ENCODE results near the gene RAP1GAP.

RAP1GAP gene

DNA sequence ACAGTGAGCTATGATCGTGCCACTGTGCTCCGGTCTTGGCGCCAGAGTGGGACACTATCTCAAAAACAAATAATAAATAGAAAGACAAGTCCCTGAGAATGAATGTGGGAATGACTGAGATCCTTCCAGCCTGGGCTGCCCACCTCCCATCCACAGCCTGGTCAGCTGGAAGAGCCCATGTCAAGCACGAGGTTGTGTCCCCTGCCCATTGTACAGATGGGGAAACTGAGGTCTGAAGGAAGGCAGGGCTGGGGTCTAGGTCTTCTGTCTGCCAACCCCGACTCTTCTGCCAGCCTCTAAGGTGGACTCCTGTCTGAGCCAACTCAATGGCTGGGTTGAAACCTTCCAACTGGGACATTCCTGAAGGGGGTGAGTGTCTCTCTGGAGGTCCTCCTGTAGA is 79.5 kb downstream of the RAP1GAP start:
- DNase-seq = no peak

DNA sequence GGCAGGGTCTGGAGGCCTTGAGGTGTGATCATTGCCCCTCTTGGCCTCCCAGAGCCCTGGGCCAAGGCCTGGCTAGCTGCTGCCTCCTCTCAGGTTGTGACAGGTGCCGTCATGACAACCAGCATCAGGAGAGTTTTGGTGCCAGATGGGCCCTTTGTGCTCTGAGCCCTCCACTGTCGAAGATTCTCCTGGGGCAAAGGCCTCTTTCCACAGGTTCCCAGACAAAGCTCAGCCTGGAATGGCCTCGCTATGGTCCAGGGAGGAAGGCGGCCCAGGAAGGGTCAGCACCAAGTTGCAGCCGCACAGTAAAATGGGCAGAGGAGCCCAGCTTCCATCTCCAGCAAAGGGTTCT is 81.6 kb downstream of the RAP1GAP start:
- no peak for DNase-seq

DNA sequence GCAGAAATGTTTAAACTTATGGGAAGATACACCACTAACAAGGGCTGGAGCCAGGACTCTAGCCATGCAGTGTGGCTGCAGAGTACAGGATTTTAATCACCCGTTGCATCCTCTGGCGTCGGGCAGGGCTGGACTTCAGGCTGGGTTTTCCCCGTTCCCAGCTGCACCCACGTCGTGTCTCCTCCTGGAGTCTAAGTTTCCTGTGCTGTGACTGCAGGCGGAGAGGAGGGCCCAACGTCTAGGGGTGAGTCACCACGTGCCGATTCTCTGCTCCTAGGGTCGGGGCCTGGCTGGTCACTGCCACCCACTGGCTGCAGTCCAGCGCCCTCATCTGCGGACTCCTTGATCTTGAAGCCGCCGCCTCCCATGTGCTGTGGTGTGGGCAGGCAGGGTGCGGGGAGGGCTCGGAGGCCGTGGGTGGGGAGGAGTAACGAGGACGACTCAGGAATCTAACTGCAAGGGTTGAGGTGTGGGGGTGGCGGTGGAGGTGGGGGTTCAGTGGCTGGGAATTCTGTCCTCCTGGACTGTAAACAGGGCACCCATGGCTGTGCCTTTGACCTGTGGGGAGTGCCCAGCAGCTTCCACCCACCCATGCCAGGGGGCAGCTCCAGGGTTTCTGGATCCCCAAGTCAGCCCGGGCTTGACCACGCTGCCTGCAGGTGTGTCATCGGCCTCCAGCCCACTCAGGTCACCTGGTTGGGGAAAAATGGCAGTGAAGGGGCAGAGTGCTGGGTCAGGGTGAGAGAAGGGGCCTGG is 82.1 kb downstream of the RAP1GAP start:
- DNase-seq = peak; percentile 94

DNA sequence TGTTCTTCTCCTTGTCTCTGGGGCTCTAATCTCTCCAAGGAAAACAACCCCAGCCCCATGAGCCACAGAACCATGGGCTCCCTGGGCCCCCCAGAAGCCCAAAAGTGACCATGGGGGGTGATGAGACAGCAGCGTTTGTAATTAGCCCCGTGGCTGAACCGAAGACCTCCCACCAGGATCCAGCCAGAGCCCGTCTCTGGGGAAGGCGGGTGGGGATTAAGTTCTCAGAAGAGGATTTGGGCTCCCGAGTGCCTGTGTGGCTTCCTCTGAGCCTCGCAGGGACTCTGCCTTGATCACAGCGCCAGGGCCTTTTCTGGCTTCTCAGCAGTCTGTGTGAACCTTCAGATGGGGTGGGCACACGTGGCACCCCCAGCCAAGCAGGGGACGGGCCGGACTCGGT is 82.9 kb downstream of the RAP1GAP start:
- no peak for DNase-seq

DNA sequence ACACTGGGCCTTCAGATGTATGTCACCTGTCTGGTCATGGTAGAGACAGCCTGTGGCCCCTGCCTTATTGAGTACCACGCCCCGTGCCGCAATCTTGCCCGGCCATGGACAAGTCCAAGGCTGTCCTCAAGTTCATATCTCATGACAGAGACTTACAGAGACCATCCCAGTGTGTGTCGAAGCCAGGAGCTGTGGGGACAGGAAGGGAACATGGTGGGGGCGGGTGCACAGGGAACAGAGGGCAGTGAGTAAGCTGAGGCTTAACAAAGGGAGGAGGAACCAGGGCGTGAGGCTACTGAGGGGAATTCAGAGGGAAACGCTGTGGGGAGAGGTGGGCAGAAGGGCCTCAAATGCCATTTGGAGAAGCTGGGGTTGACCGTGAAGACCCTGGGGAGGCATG is 84.1 kb downstream of the RAP1GAP start:
- no peak for DNase-seq

DNA sequence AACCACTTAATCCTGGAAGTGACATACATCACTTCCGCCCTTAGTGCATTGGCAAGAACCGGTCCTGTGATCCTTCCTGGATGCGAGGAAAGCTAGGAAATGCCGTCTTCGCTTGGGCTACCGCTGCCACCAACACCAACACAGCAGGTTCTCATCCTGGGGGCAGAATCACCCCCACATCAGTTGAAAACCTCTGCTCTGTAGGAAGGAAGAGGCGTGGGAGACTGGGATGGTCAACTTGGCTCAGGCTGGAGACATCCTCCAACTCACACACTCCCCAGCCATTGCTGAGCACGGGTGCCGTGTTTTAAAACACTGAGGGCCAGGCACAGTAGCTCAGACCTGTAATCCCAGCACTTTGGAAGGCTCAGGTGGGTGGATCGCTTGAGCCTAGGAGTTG is 85.1 kb downstream of the RAP1GAP start:
- DNase-seq = no peak

DNA sequence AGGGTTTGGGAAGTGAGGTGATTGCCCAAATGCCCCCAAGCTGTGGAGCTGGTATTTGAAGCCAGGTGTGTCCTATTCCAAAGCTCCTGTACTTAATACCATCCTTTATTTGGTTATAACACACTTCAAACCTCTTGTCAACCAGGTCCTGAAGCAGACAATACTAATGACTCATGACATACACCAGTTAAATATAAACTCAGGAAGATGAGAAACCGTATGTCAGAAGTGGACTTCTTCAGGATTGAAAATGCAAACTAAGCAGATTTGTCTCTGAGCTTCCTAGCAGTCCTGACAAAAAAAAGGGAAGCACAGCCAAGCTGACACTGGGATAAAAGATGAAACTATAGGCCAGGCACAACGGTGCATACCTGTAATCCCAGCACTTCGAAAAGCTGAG is 89.4 kb downstream of the RAP1GAP start:
- DNase-seq = no peak

DNA sequence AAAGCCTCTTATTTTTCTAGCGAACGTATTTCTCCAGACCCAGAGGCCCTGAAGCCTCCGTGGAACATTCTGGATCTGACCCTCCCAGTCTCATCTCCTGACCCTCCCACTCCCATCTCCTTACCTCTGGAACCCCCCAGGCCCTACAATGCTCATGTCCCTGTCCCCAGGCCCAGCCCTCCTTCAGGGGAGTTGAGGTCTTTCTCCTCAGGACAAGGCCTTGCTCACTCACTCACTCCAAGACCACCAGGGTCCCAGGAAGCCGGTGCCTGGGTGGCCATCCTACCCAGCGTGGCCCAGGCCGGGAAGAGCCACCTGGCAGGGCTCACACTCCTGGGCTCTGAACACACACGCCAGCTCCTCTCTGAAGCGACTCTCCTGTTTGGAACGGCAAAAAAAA is 91.2 kb downstream of the RAP1GAP start:
- no peak for DNase-seq

DNA sequence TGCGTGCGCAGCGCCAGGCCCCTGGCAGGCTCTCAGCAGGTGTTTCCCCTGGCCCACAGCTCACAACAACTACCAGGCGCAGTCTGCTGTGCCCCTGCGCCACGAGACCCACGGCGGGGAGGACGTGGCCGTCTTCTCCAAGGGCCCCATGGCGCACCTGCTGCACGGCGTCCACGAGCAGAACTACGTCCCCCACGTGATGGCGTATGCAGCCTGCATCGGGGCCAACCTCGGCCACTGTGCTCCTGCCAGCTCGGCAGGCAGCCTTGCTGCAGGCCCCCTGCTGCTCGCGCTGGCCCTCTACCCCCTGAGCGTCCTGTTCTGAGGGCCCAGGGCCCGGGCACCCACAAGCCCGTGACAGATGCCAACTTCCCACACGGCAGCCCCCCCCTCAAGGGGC is 91.8 kb downstream of the RAP1GAP start:
- no peak for DNase-seq

DNA sequence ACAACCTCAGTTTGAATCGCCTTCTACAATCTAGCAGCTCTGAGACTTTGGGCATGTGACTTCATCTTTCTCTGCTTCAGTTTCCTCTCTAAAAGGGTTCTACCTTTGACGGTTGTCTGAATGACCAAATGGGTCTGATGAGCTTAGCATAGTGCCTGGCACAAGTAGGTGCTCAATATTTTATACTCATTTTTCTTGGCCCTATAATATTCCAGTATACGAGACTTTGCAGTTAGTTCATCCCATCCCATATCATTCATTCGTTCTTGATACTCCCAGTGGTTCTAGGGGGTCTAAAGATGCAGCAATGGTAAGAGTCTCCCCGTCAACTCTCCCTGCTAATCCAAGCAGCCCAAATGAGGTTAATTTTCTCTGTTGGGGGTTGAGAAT is 92.4 kb downstream of the RAP1GAP start:
- no peak for DNase-seq

DNA sequence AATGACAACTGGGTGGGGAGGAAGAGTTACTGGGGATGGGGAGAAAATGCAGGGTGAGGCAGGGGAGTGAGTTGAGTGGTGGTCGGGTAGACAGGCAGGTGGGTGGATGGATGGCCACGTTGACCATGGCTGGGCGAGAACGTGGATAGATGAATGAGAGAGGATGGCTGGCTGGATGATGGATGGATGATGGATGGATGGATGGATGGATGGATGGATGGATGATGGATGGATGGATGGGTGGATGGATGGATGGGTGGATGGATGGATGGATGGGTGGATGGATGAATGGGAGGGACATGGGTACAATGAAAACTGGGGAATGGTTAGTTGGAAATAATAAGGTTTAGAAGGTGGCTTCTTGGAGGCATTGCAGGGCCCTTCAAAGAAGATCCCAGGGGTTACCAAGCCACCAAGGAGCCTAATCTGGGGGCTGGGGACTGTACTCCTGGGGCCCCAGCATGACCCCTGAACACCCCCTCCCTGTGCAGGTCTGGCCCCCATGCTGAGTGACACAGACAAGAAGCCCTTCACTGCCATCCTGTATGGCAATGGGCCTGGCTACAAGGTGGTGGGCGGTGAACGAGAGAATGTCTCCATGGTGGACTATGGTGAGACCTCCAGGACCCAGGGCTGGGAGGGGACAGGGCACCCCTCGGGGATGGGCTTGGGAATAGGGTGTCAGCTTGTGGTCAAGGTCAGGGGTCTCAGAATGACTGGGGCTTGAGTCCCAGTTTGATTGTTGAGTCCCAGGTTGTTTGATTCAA is 92.9 kb downstream of the RAP1GAP start:
- no peak for DNase-seq

DNA sequence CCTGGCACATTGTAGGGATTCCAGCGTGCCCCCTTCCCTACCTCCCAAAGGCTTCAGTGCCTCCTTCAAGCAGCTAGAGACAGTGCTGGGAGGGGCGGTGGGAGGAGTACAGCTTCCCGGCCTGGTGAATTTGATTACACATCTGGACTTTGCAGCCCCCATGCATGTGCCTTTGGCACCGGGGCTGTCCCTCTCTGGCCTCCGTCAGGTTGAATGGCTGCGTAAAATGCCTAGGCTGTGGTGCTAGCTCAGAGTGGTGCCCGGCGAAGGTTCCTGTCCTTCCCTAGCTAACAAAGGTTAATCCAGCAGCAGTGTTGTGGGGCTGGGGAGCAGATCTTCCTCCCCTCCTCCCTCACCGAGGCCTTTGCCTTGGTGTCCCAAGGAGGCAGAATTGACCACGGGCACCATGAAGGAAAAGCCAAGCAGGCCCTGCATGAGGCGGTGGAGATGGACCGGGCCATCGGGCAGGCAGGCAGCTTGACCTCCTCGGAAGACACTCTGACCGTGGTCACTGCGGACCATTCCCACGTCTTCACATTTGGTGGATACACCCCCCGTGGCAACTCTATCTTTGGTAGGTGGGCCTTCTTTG is 93.7 kb downstream of the RAP1GAP start:
- no peak for DNase-seq

DNA sequence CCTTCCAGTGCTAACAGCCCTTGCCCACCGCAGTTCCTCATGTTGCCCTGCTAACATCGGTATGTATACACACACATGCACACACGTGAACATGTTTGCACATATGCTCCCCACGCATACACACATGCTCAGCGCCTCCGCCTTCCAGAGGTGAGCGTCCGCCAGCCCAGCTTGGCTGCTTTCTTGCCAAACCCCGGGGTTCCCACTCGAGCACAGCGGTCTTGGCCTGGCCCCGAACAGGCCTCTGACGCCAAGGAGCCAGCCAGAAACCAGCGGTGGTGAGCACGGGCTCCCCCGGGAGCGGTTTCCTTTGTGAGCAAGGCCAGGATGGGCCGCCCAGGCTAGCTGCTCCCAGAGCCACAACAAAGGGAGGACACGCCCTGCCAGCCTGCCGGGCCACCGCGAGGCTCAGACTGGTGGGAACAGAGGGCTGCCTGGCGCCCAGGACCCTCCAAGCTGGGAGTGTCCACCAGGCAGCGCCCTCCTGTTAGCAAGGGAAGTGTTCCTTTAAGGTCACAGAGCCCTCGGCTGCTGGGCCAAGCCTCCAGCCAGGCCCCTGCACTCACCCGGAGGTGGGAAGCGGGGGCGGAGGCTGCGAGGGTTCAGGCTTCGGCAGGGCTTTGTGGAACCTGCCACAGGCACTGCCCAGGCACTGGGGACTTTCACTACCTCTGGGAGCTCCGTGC is 94.5 kb downstream of the RAP1GAP start:
- DNase-seq = peak; percentile 82

DNA sequence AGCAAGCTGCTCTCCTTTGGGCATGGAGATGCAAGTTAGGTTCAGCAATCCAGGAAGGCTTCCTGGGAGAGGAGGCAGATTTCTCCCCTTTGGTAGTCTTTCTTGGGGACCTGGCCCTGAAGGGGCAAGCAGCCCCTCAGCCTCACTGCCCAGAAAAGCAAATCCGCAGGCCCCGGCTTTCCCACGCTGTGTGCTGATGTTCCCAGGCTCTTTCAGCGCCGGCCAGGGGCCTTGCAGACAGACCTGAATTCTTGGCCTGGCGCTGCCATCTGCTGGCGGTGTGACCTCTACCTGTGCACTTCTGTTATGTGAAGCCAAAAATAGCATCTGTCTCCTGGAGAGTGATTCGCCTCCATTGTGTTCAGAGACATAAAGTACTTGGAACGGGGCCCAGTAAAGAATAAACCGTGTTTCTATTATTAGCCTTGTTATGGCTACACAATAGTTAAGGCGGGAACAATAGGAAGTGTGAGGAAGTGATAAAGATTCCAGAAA is 95.1 kb downstream of the RAP1GAP start:
- peak; percentile 91 for DNase-seq

DNA sequence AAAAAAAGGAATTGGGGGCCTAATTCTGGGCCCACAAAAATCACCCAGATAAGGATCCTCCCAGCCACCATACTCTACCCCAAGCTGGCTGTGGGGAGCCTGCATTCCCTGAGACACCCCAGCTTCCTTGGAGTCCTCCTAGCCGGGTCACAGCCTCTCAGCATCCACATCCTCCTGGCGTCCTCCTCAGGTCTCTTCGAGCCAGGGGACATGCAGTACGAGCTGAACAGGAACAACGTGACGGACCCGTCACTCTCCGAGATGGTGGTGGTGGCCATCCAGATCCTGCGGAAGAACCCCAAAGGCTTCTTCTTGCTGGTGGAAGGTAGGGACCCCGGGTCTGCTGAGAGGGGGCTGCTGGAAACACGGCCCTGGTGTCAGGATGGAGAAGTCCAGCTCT is 95.7 kb downstream of the RAP1GAP start:
- no peak for DNase-seq

DNA sequence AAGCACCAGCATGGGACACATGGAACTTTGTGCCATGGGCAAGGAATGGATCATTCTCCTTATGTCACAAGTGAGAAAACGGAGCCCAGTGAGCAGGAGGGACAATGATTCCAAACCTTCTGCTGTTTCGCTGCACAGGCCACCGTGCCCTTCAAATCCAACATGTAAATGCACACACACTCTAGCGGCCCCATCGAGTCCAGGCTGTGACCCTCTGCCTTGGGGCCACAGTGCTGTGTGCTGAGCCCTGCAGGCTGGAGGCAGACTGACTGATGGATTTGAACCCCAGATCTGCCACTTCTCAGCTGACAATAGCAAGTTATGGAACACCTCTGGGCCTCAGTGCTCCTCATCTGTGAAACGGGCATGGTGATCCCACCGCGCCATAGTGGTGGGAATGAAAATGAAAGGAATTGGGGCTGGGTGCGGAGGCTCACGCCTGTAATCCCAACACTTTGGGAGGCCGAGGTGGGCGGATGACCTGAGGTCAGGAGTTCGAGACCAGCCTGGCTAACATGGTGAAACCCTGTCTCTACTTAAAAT is 96.4 kb downstream of the RAP1GAP start:
- no peak for DNase-seq

DNA sequence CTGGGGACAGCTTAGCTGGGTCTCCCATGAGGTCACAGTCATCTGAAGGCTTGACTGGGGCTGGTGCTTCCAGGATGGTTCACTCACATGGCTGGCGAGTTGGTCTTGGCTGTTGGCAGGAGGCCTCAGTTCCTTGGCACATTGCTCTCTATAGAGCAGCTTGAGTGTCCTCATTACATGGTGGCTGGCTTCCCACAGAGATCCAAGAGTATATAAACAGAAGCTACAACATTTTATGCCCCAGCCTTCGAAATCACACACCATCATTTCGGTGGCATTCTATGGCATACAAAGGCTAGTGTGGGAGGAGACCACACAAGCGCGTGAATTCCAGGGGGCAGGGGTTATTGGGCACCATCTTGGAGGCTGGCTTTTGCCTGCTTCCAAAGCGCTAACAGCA is 96.9 kb downstream of the RAP1GAP start:
- DNase-seq = no peak

DNA sequence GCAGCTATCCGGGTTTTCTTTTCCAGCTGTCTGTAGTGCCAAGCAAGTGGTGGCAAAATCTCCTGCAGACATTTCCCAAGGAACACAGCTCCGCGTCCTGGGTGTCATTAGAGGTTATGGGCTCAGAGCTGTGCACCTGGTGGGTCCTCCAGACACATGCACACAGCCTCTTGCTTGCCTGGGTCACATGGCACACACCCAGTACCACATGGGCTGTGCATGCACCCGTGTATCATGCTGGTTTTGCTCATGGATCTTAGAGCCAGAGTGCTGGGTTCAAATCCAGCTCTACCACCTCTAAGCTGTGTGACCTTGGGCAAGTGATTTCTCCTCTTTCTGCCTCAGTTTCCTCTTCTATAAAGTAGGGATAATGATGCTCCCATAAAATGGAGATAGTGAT is 98.3 kb downstream of the RAP1GAP start:
- DNase-seq = no peak

DNA sequence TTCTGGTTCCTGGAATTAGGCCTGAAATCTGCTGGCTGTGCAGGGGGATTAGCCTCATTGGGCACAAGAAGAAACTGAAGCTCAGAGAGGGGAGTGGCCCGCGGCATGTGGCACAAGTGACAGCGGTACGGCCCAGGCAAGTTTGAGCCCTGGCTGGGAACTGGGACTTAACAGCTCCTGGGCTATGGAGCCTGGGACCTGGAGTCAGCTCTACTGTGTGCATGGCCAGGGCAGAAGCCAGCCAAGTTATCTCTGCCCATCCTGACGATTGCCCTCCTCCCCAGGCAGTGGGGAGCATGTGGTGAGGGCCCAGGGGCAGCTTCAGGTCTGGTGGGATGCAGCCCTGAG is 98.7 kb downstream of the RAP1GAP start:
- DNase-seq = no peak

DNA sequence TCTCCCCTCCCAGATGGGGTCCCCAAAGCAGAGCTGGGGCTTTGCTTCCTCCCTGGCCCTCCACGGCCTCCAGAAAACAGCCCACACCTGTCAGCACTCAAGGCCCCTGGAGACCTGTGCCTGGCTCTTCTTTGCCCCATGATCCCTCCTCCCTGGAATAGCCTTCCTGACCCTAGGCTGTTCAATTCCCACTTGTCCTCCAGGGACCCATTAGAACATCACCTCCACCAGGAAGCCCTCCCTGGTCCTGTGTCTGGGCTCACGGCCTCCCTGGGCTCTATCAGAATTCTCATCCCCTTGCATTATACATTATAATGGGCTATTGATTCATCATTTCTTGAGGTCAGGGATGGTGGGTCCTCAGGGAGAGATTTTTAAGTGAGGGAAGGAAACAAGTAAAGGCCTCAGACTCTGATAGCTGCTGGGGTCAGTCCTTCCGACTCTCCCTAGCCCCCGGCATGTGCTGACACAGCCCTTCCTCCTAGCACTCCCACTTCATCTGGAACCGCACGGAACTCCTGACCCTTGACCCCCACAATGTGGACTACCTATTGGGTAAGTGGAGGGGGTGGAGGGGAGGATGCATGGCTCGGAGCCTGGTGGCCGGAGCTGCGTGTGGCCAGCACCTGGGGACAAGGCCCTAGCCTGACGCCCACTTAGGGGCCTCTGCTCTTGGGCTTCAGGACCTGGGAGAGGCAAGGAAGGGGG is 99.2 kb downstream of the RAP1GAP start:
- no peak for DNase-seq

DNA sequence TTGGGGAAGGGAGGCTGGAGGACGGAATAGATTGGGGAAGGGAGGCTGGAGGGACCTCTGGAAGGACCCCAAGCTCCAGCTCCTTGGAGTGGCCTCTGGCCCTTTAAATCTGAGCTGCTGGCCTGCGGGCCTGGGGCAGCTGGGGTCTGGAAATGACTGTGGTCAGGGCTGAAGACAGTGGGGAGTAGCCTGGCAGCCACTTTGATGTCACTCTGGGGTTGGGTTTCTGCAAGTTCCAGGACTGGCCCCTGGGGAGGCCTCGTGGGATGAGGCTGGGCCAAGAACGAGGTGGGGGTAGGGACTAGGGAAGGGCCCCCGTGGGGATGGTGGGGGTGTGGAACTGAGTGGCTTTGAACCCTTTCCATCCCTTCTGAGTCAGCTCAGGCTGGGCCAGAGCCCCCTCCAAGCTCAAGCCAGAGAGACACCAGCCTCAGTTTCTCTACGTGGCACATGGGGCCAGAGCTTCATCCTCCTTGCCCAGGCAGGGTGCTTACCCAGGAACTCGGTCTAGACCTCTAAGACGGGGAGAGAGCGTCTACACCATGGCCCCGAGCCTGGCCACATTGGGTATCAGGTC is 100.3 kb downstream of the RAP1GAP start:
- DNase-seq = peak; percentile 85

DNA sequence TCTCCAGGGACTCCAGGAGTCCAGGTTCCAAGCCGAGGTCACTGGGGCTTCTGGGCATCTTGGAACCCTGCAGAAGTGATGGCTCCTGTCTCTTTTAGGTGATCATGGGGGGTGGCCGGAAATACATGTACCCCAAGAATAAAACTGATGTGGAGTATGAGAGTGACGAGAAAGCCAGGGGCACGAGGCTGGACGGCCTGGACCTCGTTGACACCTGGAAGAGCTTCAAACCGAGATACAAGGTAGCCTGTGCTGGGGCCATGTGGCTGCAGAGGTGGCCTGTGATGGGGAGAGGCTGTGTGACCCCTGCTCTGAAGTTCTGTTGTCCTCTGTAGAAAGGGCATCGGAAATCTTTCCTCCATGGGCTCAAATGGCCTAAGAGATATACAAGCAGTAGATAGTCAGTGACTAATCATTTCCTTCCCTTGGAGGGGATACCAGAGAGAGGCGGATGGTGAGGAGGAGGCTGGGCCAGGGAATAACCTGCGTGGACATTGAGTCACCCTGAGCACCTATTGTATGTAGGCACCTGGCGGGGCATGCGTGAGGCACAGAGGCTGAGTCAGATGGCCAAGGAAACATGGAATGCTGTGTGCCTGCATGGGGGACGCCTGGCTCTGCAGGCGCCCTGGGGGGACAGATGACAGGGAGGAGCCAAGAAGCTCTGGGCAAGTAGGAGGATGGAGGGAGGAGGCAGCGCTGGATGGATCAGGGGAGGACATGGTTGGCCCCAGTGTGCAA is 101.0 kb downstream of the RAP1GAP start:
- peak; percentile 93 for DNase-seq

Data from islet precursor cell (in vitro differentiated cells).